ENCODE data around the gene C20orf204. TPM values are rescaled to one million over a fixed set of nuclear protein-coding genes. Genes with fewer than 3 reads are reported as not detected.
"Not testable (repeated sequence)": the region's sequence is repeated elsewhere in the genome, so short reads cannot be mapped to it uniquely, and the experiment has no call there.

Gene C20orf204
- 1 to 10 TPM; 2.6 to 3.9 (median 3.2) TPM for total RNA-seq

- no peak for DNase-seq
- peaks cover 2% of the 10 kb centered on the region for H3K36me3 Mint-ChIP-seq (ENCODE audit: insufficient read depth)
- no peaks in the 10 kb centered on the region for H3K27me3 Mint-ChIP-seq (ENCODE audit: low read depth)
- H3K9me3 Mint-ChIP-seq: no peaks in the 10 kb centered on the region
- peaks cover 60% of the 10 kb centered on the region for H3K4me1 Mint-ChIP-seq (ENCODE audit: low read depth)
- peak within 1 kb of the TSS; percentile 53 for H3K4me3 Mint-ChIP-seq
- ATAC-seq: no peak
Measured at GRCh38 chr20:64035933-64036345, at the start of gene C20orf204. C20orf204 (plus strand) TSS chr20:64036182; CDS start chr20:64036324, 142 bp downstream.

- peaks cover 21% of the 10 kb centered on the region for H3K4me1 Mint-ChIP-seq (ENCODE audit: low read depth)
Measured at GRCh38 chr20:64000906-64001305, 35.1 kb upstream of the C20orf204 start.

GRCh38 chr20:64001607-64002011, 34.4 kb upstream of the C20orf204 start:
- H3K27me3 Mint-ChIP-seq (ENCODE audit: low read depth): no peaks in the 10 kb centered on the region
- ATAC-seq (no peak), DNase-seq (no peak)
- peaks cover 31% of the 10 kb centered on the region for H3K36me3 Mint-ChIP-seq (ENCODE audit: insufficient read depth)
- no peak overlapping the region for H3K4me3 Mint-ChIP-seq
- peaks cover 22% of the 10 kb centered on the region for H3K4me1 Mint-ChIP-seq (ENCODE audit: low read depth)
- H3K9me3 Mint-ChIP-seq: no peaks in the 10 kb centered on the region

More at GRCh38 chr20:64000906-64001305, 35.1 kb upstream of the C20orf204 start:
- no peaks in the 10 kb centered on the region for H3K27me3 Mint-ChIP-seq (ENCODE audit: low read depth)
- ATAC-seq: no peak
- no peak overlapping the region for H3K4me3 Mint-ChIP-seq
- no peaks in the 10 kb centered on the region for H3K9me3 Mint-ChIP-seq
- no peak for DNase-seq
- peaks cover 30% of the 10 kb centered on the region for H3K36me3 Mint-ChIP-seq (ENCODE audit: insufficient read depth)

- Mint-ChIP-seq H3K9me3 (no peaks in the 10 kb centered on the region), H3K27me3 (ENCODE audit: low read depth) (no peaks in the 10 kb centered on the region), H3K4me1 (ENCODE audit: low read depth) (peaks cover 35% of the 10 kb centered on the region), H3K4me3 (no peak overlapping the region), H3K36me3 (ENCODE audit: insufficient read depth) (peaks cover 34% of the 10 kb centered on the region)
- DNase-seq (no peak), ATAC-seq (no peak)
Measured at GRCh38 chr20:64003960-64004725, 31.8 kb upstream of the C20orf204 start.

- H3K4me1 Mint-ChIP-seq (ENCODE audit: low read depth): peaks cover 46% of the 10 kb centered on the region
- H3K36me3 Mint-ChIP-seq (ENCODE audit: insufficient read depth): peaks cover 36% of the 10 kb centered on the region
- H3K4me3 Mint-ChIP-seq: no peak overlapping the region
- ATAC-seq (no peak), DNase-seq (no peak)
- H3K9me3 Mint-ChIP-seq: no peaks in the 10 kb centered on the region
- no peaks in the 10 kb centered on the region for H3K27me3 Mint-ChIP-seq (ENCODE audit: low read depth)
Measured at GRCh38 chr20:64005394-64005793, 30.6 kb upstream of the C20orf204 start.

GRCh38 chr20:64006490-64006889, 29.5 kb upstream of the C20orf204 start:
- Mint-ChIP-seq H3K9me3 (no peaks in the 10 kb centered on the region), H3K4me1 (ENCODE audit: low read depth) (peaks cover 55% of the 10 kb centered on the region), H3K4me3 (no peak overlapping the region), H3K36me3 (ENCODE audit: insufficient read depth) (peaks cover 45% of the 10 kb centered on the region), H3K27me3 (ENCODE audit: low read depth) (no peaks in the 10 kb centered on the region)
- ATAC-seq: no peak
- no peak for DNase-seq

GRCh38 chr20:64006902-64007301, 29.1 kb upstream of the C20orf204 start:
- Mint-ChIP-seq H3K4me3 (no peak overlapping the region), H3K4me1 (ENCODE audit: low read depth) (peaks cover 53% of the 10 kb centered on the region), H3K9me3 (no peaks in the 10 kb centered on the region), H3K27me3 (ENCODE audit: low read depth) (no peaks in the 10 kb centered on the region), H3K36me3 (ENCODE audit: insufficient read depth) (peaks cover 43% of the 10 kb centered on the region)
- DNase-seq (no peak), ATAC-seq (no peak)

GRCh38 chr20:64009811-64010387, 26.1 kb upstream of the C20orf204 start:
- no peak for DNase-seq
- H3K4me3 Mint-ChIP-seq: no peak overlapping the region
- ATAC-seq: no peak
- H3K36me3 Mint-ChIP-seq (ENCODE audit: insufficient read depth): peaks cover 47% of the 10 kb centered on the region
- H3K27me3 Mint-ChIP-seq (ENCODE audit: low read depth): no peaks in the 10 kb centered on the region
- H3K4me1 Mint-ChIP-seq (ENCODE audit: low read depth): peaks cover 60% of the 10 kb centered on the region
- no peaks in the 10 kb centered on the region for H3K9me3 Mint-ChIP-seq

GRCh38 chr20:64010711-64011237, 25.2 kb upstream of the C20orf204 start:
- Mint-ChIP-seq H3K4me1 (ENCODE audit: low read depth) (peaks cover 54% of the 10 kb centered on the region), H3K27me3 (ENCODE audit: low read depth) (no peaks in the 10 kb centered on the region), H3K36me3 (ENCODE audit: insufficient read depth) (peaks cover 55% of the 10 kb centered on the region), H3K9me3 (no peaks in the 10 kb centered on the region), H3K4me3 (no peak overlapping the region)
- DNase-seq (no peak), ATAC-seq (peak in 1 of 2 donors; percentile 38)

GRCh38 chr20:64011366-64011779, 24.6 kb upstream of the C20orf204 start:
- Mint-ChIP-seq H3K4me1 (ENCODE audit: low read depth) (peaks cover 54% of the 10 kb centered on the region), H3K36me3 (ENCODE audit: insufficient read depth) (peaks cover 56% of the 10 kb centered on the region), H3K27me3 (ENCODE audit: low read depth) (no peaks in the 10 kb centered on the region), H3K9me3 (no peaks in the 10 kb centered on the region), H3K4me3 (peak overlapping the region; percentile 8)
- ATAC-seq: peak in 1 of 2 donors; percentile 23
- no peak for DNase-seq

GRCh38 chr20:64012385-64013154, 23.4 kb upstream of the C20orf204 start:
- not testable (repeated sequence) for H3K9me3 Mint-ChIP-seq; DNase-seq; H3K27me3 Mint-ChIP-seq (ENCODE audit: low read depth); ATAC-seq
- H3K36me3 Mint-ChIP-seq (ENCODE audit: insufficient read depth): peaks cover 58% of the 10 kb centered on the region
- peaks cover 54% of the 10 kb centered on the region for H3K4me1 Mint-ChIP-seq (ENCODE audit: low read depth)
- H3K4me3 Mint-ChIP-seq: peak overlapping the region; percentile 54

GRCh38 chr20:64015635-64016034, 20.3 kb upstream of the C20orf204 start:
- ATAC-seq: no peak
- peaks cover 35% of the 10 kb centered on the region for H3K4me1 Mint-ChIP-seq (ENCODE audit: low read depth)
- peaks cover 54% of the 10 kb centered on the region for H3K36me3 Mint-ChIP-seq (ENCODE audit: insufficient read depth)
- no peak overlapping the region for H3K4me3 Mint-ChIP-seq
- no peak for DNase-seq
- no peaks in the 10 kb centered on the region for H3K9me3 Mint-ChIP-seq
- H3K27me3 Mint-ChIP-seq (ENCODE audit: low read depth): no peaks in the 10 kb centered on the region

GRCh38 chr20:64021124-64021975, 14.6 kb upstream of the C20orf204 start:
- no peak overlapping the region for H3K4me3 Mint-ChIP-seq
- no peaks in the 10 kb centered on the region for H3K9me3 Mint-ChIP-seq
- H3K36me3 Mint-ChIP-seq (ENCODE audit: insufficient read depth): peaks cover 45% of the 10 kb centered on the region
- ATAC-seq: no peak
- H3K27me3 Mint-ChIP-seq (ENCODE audit: low read depth): no peaks in the 10 kb centered on the region
- DNase-seq: no peak
- H3K4me1 Mint-ChIP-seq (ENCODE audit: low read depth): peaks cover 8% of the 10 kb centered on the region
